Mesenteric fat pad (tissue), 1 donor: ENCODE data around the gene TMEM131. TPM values are rescaled to one million over a fixed set of nuclear protein-coding genes. Genes with fewer than 3 reads are reported as not detected.
"Not testable (repeated sequence)": the region's sequence is repeated elsewhere in the genome, so short reads cannot be mapped to it uniquely, and the experiment has no call there.

Experiments
- DNase-seq: peaks from one replicate; pipeline ENCODE4 v3.0.0-alpha.2; 2020; ENCODE audit warnings: low spot score
- long read RNA-seq: library from polyadenylated mRNA; unstranded; transcript quantifications from one replicate; pipeline ENCODE4 v2.0.0, GENCODE V29; 2020
- total RNA-seq: library from RNA; stranded (reverse); fragmentation: NEBNext Ultra II Directional; extraction: Animal tissue kit (Norgen Biotek cat#: 25700); gene quantifications from one replicate; pipeline ENCODE4 v1.2.1, GENCODE V29; 2021
- donor health status: DM: yes; HTN: yes; CAD: no.

Gene TMEM131, protein sequence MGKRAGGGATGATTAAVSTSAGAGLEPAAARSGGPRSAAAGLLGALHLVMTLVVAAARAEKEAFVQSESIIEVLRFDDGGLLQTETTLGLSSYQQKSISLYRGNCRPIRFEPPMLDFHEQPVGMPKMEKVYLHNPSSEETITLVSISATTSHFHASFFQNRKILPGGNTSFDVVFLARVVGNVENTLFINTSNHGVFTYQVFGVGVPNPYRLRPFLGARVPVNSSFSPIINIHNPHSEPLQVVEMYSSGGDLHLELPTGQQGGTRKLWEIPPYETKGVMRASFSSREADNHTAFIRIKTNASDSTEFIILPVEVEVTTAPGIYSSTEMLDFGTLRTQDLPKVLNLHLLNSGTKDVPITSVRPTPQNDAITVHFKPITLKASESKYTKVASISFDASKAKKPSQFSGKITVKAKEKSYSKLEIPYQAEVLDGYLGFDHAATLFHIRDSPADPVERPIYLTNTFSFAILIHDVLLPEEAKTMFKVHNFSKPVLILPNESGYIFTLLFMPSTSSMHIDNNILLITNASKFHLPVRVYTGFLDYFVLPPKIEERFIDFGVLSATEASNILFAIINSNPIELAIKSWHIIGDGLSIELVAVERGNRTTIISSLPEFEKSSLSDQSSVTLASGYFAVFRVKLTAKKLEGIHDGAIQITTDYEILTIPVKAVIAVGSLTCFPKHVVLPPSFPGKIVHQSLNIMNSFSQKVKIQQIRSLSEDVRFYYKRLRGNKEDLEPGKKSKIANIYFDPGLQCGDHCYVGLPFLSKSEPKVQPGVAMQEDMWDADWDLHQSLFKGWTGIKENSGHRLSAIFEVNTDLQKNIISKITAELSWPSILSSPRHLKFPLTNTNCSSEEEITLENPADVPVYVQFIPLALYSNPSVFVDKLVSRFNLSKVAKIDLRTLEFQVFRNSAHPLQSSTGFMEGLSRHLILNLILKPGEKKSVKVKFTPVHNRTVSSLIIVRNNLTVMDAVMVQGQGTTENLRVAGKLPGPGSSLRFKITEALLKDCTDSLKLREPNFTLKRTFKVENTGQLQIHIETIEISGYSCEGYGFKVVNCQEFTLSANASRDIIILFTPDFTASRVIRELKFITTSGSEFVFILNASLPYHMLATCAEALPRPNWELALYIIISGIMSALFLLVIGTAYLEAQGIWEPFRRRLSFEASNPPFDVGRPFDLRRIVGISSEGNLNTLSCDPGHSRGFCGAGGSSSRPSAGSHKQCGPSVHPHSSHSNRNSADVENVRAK (N-terminal part only)
- 34.8 TPM for total RNA-seq
- long read RNA-seq, partial matches to known transcripts = 12 of 25 reads
- long read RNA-seq, other reads (novel, unspliced or antisense) = 13 of 25 reads

DNA sequence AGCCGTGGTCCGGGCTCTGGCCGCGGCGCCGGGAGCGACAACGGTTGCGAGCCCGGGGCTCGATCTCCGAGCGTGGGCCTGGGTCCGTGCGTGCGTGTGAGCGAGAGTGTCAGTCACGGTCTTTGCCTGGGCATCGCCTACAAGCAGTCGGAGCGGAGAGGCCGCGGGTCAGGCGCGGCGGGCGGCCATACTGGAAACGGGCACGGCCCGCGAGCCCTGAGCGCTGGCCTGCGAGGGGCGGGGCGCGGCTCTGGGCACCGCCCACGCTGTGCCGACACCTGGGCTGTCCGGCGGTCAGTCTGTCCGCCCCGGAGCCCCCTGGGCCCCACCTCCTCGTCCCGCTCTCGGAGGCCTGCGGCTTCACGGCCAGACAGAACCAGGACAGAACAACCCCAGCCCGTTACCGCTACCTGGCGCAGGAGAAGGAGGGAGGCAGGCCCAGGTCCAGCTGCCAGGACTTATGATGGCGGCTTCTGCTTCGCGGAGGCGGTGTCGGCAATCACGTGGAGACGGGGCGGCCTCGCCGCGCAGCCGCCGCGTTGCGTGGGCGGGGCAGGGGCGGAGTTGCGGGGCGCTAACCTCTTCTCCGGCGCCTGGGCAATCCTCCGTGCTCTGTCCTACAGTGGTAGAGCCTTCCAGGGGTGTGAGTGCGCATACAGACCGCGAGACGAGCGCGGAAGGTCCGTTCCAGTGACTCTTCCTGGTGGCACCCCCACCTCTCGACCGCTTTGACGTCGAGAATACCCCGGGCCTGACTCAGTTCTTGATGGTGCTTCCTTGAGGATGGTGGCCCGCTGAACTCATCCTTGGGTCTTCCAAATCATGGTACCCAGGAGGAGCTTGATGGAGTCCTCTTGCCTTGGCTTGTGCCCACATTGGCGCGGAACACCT, at the start of gene TMEM131:
Gene TMEM131, minus strand, starts transcription at position 215 of the 891 bp plus-strand sequence. CDS start 286 bp downstream, outside the sequence.
- DNase-seq = peak; percentile 97

DNA sequence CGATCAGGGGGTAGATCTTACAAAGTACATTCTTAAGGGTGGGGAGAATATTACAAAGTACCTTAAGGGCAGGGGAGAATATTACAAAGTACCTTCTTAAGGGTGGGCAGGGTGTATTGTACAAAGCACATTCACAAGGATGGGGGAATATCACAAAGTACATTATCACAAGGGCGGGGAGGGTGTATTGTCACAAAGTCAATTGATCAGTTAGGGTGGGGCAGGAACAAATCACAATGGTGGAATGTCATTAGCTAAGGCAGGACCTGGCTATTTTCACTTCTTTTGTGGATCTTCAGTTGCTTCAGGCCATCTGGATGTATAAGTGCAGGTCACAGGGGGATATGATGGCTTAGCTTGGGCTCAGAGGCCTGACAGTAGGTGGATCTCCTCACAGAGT, 49.0 kb upstream of the TMEM131 start:
- DNase-seq = not testable (repeated sequence)

DNA sequence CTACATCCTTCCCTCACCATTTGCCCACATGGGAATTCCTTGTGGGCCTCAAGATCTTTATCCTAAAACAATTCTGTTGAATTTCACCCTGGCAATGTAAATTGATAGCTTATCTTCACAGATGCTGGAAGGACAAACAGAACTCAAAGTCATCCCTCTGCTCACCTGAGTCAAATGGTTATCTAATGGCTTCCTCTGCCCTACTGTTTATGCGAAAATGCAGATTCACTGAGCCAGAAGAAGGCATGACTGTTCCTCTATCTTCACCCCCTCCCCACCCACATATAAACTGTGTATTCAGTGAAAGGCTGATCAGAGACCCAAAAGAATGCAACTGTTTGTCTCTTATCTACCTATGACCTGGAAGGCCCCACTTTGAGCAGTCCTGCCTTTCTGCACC, 47.4 kb upstream of the TMEM131 start:
- DNase-seq = no peak

DNA sequence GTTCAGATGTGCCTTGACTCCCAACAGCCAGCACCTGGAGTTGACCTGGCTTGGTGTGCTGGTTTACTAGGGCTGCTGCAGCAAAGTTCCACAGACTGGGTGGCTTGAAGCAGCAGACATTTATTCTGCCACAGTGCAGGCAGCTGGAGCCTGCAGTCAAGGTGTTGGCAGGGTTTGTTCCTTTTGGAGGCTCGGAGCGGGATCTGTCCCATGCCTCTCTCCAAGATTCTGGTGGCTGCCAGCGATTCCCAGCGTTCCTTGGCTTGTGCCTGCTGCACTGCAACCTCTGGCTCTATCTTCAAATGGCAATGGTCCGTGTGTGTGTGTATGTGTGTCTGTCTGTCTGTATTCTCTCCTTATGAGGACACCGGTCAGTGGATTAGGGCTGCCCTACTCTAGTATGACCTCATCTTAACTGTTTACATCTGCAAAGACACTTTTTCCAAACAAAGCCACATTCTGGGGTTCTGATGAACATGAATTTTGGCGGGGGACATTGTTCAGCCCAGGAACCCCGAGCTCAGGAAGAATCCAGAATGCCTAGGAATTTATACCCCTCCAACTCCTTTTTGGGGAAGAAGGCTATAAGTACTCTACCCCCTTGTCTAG, 44.7 kb upstream of the TMEM131 start:
- no peak for DNase-seq

DNA sequence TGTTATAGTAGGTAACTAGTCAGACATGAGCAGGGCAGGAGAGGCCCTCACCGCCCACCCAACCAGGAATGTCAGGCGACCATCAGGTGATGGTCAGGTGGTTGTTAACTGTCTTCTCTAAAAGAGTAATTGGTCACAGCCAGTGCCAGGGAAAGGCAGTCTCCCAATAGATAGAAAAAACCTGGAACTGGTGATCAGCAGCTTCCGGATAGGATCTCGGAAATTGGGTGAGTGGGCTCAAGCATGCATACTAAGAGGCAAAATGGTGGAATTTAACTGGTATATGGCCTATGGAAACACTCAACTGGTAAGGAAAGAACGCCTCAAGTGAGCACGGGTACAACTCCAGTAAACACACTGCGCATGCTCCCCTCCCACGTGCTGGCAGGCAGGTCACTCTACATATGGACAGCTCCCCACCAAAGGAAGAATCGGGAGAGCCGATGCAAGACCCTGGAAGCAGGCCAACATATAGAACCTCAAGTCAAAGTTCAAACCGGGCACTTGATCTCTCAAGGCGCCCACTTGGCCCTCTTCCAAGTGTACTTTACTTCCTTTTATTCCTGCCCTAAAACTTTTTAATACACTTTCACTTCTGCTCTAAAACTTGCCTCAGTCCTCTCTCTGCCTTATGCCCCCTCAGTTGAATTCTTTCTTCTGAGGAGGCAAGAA, 43.5 kb upstream of the TMEM131 start:
- no peak for DNase-seq

DNA sequence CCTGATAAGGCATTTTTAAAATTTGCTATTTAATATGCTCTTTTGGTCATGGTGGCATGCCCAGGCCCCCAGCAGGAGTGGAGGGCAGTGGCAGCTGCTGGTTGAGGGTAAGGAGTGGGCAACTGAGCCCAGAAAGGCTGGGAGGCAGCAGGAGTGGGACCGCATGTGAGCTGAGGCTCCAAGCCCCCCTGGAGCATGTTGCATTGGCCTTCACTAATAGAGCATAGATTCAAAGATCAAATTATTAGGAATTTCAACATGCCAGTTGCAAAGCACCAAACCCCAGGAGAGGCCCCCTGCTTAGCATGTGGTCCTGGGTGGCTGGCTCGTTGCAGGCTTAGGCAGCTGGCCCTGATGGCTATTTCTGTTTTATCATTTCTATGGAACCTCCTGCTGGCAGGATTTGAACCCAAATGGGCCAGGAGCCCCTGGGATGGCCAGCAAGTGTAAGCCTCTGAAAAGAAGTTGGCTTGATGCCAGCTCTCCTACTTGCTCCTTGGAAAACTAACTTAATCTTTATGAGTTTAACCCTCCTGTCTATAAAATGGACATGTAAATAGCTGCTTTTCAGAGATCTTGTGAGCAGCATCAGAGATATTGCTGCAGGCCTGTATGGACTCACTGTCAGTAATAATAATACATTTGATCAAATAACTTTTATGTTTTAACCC, 42.1 kb upstream of the TMEM131 start:
- DNase-seq = no peak

DNA sequence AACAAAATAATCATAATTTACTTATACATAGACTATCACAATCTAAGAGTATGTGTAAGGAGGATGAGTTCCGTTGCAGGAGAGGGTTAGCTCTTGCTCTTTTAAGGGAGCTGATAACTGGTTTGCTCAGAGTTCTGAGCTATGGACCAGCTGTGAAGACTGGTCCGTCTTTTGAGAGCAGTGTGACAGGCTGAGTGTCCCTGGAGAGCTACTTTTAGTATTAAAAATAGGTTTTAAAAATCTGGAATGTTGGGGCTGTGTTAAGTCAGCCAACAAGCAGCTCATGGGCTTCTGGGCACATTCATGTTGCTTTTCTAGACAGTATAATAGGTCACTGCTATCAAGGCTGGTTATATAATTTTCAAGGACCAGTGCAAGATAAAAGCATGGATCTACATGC, 41.5 kb upstream of the TMEM131 start:
- no peak for DNase-seq

DNA sequence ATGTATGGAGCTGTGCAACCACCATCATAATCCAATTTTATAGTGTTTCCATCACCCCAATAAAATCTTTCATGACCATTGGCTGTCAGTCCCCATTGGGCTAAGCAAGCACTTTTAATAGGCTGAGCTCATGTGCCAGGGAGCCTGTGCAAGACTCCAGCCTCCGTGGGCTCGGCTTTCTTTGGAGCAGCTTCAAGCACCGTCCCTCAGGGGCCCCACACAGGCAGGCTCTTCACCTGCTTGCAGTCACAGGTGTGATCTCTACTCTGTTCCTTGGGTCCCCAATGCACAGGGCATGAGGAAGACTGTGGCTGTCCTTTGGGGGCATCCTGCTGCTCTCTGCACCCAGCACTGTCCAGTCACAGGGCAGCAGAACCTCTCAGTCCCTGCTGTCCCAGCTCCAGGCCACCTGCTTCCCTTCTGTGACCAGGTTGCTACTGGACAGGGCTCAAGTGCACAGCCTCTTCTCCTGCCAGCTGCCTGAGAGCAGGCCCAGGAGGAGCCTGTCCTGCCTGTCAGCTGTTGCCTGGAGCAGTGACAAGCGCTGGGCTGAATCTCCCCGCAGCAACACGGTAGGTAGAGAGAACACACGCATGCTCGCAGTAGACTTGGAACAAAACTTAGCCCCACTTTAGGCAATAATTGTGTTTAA, 40.7 kb upstream of the TMEM131 start:
- no peak for DNase-seq

DNA sequence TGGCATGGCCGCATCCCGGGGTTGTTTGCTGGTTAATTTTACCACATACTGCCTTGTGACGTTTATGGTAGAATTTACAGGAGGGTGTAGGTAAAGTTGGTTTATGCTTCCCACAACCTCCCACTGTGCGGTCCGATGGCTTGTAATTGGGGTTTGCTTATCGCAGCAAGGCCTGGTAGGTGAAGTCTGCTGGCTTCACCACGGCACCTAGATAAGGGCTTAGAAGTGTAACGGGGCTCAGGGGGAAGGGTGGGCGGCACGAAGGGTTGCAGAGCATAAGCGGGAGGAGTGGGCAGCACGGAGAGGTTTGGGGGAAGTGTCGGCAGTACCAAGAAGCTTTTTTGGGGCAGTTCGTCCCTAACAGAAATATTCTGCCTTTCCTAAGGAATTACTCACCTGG, 39.0 kb upstream of the TMEM131 start:
- DNase-seq = no peak

DNA sequence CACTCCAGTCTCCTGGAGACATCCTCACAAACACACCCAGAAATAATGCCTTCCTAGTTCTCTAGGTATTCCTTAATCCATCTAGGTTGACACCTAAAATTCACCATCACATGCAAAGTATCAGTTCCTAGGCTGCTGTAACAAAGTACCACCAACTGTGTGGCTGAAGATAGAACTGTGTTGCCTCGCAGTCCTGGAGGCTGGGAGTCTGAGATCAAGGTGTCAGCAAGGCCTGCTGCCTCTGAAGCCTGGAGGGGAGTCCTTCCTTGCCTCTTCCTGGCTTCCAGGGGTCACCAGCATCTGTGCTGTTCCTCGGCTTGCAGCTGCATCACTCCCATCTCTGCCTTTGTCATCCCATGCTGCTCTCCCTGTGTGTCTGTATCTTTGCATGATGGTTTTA, 36.3 kb upstream of the TMEM131 start:
- no peak for DNase-seq

DNA sequence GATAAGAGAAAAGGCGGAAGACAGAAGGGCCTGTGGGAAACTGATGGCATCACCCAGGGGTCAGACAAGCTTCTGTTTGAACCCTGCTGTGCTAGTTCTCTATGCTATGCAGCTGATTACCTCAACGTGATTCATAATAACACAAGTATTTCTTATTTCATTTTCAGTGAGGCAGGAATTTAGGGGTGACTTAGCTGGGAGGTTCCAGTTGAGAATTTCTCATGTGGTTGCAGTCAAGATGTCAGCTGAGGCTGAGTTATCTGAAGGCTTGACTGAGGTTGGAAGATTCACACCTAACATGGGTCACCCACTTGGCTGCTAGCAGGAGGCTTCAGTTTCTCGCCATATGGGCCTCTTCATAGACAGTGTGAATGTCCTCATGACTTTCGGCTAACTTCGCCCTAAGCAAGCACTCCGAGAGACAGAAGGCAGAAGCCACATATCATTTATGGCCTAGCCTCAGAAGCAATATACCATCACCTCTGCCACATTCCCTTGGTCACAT, 34.0 kb upstream of the TMEM131 start:
- no peak for DNase-seq

DNA sequence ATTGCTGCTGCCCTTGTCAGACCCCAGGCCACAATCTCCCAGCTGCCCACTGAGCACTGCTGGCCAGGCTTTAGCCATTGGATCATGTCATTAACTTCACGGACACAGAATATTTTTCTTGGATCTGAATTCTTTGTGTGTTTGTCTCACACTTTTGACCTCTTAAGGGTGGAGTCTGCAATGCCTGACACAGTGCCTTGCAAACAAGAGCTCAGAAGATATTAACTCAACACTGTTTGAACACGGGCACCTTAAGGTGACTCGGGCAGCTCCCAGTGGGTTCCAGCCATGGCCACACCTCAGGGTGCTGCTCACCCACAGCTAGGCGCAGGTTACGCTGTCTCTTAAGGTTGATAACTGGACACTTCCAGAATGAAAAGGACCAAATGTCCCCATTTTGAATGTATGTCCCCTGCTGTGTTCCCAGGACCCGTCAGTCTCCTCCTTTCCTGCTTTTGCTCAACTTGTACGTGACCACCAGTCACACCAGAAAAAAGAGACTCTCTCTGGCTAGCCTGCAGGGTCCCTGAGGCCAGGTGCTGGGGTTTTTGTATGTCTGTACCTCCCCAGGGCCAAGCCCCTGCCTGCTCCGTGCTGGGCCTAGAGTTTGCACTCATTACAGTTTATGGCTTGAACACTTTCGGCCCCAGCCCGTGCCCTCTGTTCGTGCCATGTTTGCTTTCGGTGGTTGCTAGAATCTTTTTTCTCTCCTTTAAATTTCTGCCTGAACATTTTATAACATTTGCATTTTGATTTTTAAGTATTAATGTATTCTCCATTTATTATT, 33.4 kb upstream of the TMEM131 start:
- DNase-seq = no peak

DNA sequence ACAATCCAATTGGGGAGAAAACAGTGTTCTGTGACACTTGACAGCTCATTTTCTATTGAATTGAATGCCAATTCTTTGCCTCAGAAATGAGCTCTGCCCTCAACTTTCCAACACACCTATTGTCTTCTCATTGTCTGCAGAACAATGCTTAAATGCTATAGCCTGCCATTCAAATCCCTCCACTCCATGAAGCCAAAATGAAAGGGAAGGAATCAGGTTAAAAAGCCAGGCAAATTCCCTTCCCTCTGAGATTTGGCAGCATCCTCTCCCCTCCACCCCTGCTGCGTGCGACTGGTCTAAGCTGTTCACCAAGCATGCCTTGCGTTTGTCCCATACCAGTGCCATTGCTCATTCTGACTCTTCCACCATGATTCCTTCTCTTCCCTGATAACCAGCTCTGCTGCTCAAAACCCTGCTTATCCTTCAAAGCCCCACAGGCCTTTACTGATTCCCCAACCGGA, 32.4 kb upstream of the TMEM131 start:
- DNase-seq = no peak

DNA sequence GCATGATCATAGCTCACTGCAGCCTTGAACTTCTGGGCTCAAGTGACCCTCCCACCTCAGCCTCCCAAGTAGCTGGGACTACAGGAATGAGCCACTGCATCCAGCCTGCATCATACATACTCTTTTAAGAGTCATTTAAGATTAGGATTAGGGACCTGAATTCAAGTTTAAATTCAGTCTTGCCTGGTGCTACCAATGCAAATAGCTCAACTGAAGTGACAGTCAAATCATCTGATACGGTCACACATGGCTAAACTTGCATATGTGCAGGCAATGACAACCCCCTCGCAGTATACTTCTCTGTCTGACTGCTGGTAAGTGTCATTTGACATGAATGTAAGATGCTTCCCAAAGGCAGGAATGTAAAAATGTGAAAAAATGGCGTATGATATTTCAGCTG, 31.8 kb upstream of the TMEM131 start:
- DNase-seq = no peak

DNA sequence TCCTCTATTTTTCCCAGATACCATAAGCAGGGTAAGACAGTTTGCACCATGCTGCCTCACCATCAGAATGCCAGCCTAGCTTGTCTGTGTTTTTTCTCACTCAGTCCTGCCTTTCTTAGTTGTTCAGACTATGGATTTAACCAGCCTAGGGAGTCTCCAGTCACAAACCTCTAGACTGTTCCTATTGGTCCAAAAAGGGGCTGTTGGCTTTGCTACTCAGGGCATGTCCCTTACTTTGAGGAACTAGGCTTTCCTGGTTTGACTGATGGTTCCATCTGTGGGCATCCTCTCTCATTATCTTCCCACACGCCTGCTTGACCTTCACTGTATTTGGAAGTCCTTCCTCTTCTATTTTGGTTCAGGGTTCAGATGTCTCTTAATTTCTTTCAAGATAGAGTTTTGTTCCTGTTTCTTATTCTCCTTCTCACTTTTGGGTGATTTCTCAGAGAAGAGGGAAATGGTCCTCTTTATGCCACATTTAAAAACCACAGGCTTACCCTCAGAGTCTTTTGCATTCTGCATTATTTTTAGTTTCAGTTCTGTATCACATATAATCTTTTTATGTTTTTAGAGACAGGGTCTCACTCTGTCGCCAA, 31.3 kb upstream of the TMEM131 start:
- DNase-seq = no peak

DNA sequence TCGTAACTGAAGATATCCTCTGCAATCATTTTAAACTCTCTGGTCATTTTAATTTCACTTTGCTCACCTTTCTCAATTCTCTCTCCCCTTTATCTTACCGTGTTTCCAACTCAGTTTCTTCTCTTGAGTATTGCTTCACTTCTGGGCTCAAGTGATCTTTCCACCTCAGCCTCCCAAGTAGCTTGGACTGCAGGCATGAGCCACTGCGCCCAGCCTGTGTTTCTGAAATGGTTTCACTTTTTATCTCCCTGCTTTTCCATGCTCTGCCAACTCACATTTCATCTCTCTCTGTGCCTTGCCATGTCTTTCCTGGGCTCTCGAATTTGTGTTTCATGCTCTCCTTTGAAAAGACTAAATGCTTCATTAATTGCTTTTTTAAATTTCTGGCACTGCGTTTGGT, 30.5 kb upstream of the TMEM131 start:
- DNase-seq = no peak
